ENCODE measurements around the gene SYTL3.
"Not testable (repeated sequence)": the region's sequence is repeated elsewhere in the genome, so short reads cannot be mapped to it uniquely, and the experiment has no call there.

SYTL3 gene

GRCh38 chr6:158605266-158605878, 44.5 kb upstream of the SYTL3 start:
- no peak overlapping the region for H2AFZ ChIP-seq (ENCODE audit: low read length)
- H3K4me2 ChIP-seq (ENCODE audit: low read depth, low read length, poor library complexity, severe bottlenecking), result no peak overlapping the region
- TF ChIP-seq EZH2phosphoT487 (IDR thresholded peaks at IDR 0.05; ENCODE audit: borderline replicate concordance) (no peak), CTCF (conservative IDR thresholded peaks at IDR 0.05; ENCODE audit: low read length) (peak; percentile 72)

GRCh38 chr6:158606011-158606410, 43.8 kb upstream of the SYTL3 start:
- not testable (repeated sequence) for H3K79me2 ChIP-seq (ENCODE audit: insufficient read depth, low read length); H3K4me1 ChIP-seq (ENCODE audit: insufficient read depth, low read length, poor library complexity, severe bottlenecking); H3F3A ChIP-seq (ENCODE audit: low read depth); H3K4me3 ChIP-seq (ENCODE audit: low read length, poor library complexity, severe bottlenecking); H2AFZ ChIP-seq (ENCODE audit: low read length); H4K20me1 ChIP-seq (ENCODE audit: insufficient read depth, low read length, poor library complexity, severe bottlenecking); H3K9me3 ChIP-seq (ENCODE audit: insufficient read depth, low read depth, low read length); H3K4me2 ChIP-seq (ENCODE audit: low read depth, low read length, poor library complexity, severe bottlenecking); H3K27me3 ChIP-seq (ENCODE audit: insufficient read depth, low read length, poor library complexity, severe bottlenecking); H3K9me2 ChIP-seq (replicated peaks; ENCODE audit: low read depth, low read length); H3K9ac ChIP-seq (ENCODE audit: low read depth, low read length, poor library complexity, severe bottlenecking)
- H3K36me3 ChIP-seq (ENCODE audit: insufficient read depth, low read length), result peaks cover 64% of the 10 kb centered on the region; the same call in 1 of the 2 replicates

More at GRCh38 chr6:158605266-158605878, 44.5 kb upstream of the SYTL3 start:
- Histone ChIP-seq H3K36me3 (ENCODE audit: insufficient read depth, low read length) (peaks cover 58% of the 10 kb centered on the region; the same call in 1 of the 2 replicates), H3K9me3 (ENCODE audit: insufficient read depth, low read depth, low read length) (no peaks in the 10 kb centered on the region), H3K9me2 (replicated peaks; ENCODE audit: low read depth, low read length) (no peaks in the 10 kb centered on the region), H3K4me1 (ENCODE audit: insufficient read depth, low read length, poor library complexity, severe bottlenecking) (no peaks in the 10 kb centered on the region), H3K9ac (ENCODE audit: low read depth, low read length, poor library complexity, severe bottlenecking) (no peak overlapping the region), H4K20me1 (ENCODE audit: insufficient read depth, low read length, poor library complexity, severe bottlenecking) (no peaks in the 10 kb centered on the region), H3K4me3 (ENCODE audit: low read length, poor library complexity, severe bottlenecking) (no peak overlapping the region), H3K27me3 (ENCODE audit: insufficient read depth, low read length, poor library complexity, severe bottlenecking) (no peaks in the 10 kb centered on the region), H3F3A (ENCODE audit: low read depth) (no peaks in the 10 kb centered on the region), H3K79me2 (ENCODE audit: insufficient read depth, low read length) (no peaks in the 10 kb centered on the region)

- Histone ChIP-seq H3K79me2 (ENCODE audit: insufficient read depth, low read length) (no peaks in the 10 kb centered on the region), H3K9me2 (replicated peaks; ENCODE audit: low read depth, low read length) (no peaks in the 10 kb centered on the region), H2AFZ (ENCODE audit: low read length) (no peak overlapping the region), H3K9me3 (ENCODE audit: insufficient read depth, low read depth, low read length) (no peaks in the 10 kb centered on the region), H3K4me1 (ENCODE audit: insufficient read depth, low read length, poor library complexity, severe bottlenecking) (no peaks in the 10 kb centered on the region), H3F3A (ENCODE audit: low read depth) (no peaks in the 10 kb centered on the region), H4K20me1 (ENCODE audit: insufficient read depth, low read length, poor library complexity, severe bottlenecking) (no peaks in the 10 kb centered on the region), H3K36me3 (ENCODE audit: insufficient read depth, low read length) (peaks cover 73% of the 10 kb centered on the region; the same call in 1 of the 2 replicates), H3K27me3 (ENCODE audit: insufficient read depth, low read length, poor library complexity, severe bottlenecking) (no peaks in the 10 kb centered on the region), H3K9ac (ENCODE audit: low read depth, low read length, poor library complexity, severe bottlenecking) (no peak overlapping the region), H3K4me3 (ENCODE audit: low read length, poor library complexity, severe bottlenecking) (no peak overlapping the region), H3K4me2 (ENCODE audit: low read depth, low read length, poor library complexity, severe bottlenecking) (no peak overlapping the region)
- no peak for TF ChIP-seq EZH2phosphoT487 (IDR thresholded peaks at IDR 0.05; ENCODE audit: borderline replicate concordance)
- TF ChIP-seq CTCF (conservative IDR thresholded peaks at IDR 0.05; ENCODE audit: low read length), result no peak
Observed at GRCh38 chr6:158606935-158607334, 42.9 kb upstream of the SYTL3 start.
